AG04449 (cell line): Measurements from ENCODE around the gene KCNJ6.

Source experiments
- CTCF ChIA-PET: fragments of 350-600 bp; formaldehyde crosslinking; extraction: SDS; loops from one replicate; lab custom pipeline; 2021; ENCODE audit warnings: antibody characterized with exemption; lab: Yijun Ruan, JAX
- POLR2A ChIA-PET: fragments of 400-600, 350-600 bp; formaldehyde crosslinking; extraction: SDS; loops from one replicate; lab custom pipeline; 2020; ENCODE audit warnings: antibody characterized with exemption, inconsistent platforms; lab: Yijun Ruan, JAX
- DNase-seq: peaks from one replicate; pipeline ENCODE4 v3.0.0-alpha.2; 2010; ENCODE audit warnings: low read depth, low spot score
- H3K4me3 ChIP-seq: 2 replicates; pipeline ENCODE4 v1.5.1; 2011; ENCODE audit warnings: low read depth, mild to moderate bottlenecking, control low read depth, low read length
- CTCF ChIP-seq: IDR thresholded peaks from one replicate; pipeline ENCODE4 v1.5.1; 2011; ENCODE audit warnings: mild to moderate bottlenecking, moderate library complexity, low read length, control low read depth, inconsistent platforms; ENCODE audit not compliant: insufficient read depth; ENCODE audit errors: missing control alignments

The KCNJ6 gene

GRCh38 chr21:37749132-37749531 lies 167.1 kb downstream of the KCNJ6 start:
- no peak for TF ChIP-seq CTCF
- ChIA-PET CTCF (interaction anchor here (1.1 to 4.0 kb wide), 2 partner anchors 10 kb away, joined by 3 to 13 read pairs; no protein-coding TSS in a partner anchor), POLR2A (no interaction called here)
- no peak for DNase-seq
- no peak overlapping the region for H3K4me3 ChIP-seq

GRCh38 chr21:37748351-37748750 lies 167.9 kb downstream of the KCNJ6 start:
- TF ChIP-seq CTCF = no peak
- no peak overlapping the region for H3K4me3 ChIP-seq
- no peak for DNase-seq
- POLR2A ChIA-PET = no interaction called here
- CTCF ChIA-PET = interaction anchor here (0.9 to 4.0 kb wide), 3 partner anchors 9 to 37 kb away, joined by 3 to 13 read pairs (median 4); no protein-coding TSS in a partner anchor

GRCh38 chr21:37746849-37747248 lies 169.4 kb downstream of the KCNJ6 start:
- DNase-seq = no peak
- TF ChIP-seq CTCF = no peak
- no peak overlapping the region for H3K4me3 ChIP-seq
- ChIA-PET POLR2A (no interaction called here), CTCF (interaction anchor here (0.9 to 4.0 kb wide), 5 partner anchors 9 to 380 kb away, joined by 3 to 13 read pairs (median 4); no protein-coding TSS in a partner anchor)

GRCh38 chr21:37744551-37744950 lies 171.7 kb downstream of the KCNJ6 start:
- POLR2A ChIA-PET = interaction anchor here (0.6 kb wide), 1 partner anchor 125 kb away, joined by 3 read pairs; no protein-coding TSS in a partner anchor
- no peak for TF ChIP-seq CTCF
- no peak for DNase-seq
- H3K4me3 ChIP-seq = no peak overlapping the region
- CTCF ChIA-PET = interaction anchor here (1.2 to 4.1 kb wide), 2 partner anchors 32 to 383 kb away, joined by 5 to 19 read pairs; no protein-coding TSS in a partner anchor

- no peak for TF ChIP-seq CTCF
- ChIA-PET CTCF (interaction anchor here (1.1 to 4.1 kb wide), 2 partner anchors 12 to 30 kb away, joined by 3 to 19 read pairs; no protein-coding TSS in a partner anchor), POLR2A (no interaction called here)
- no peak for DNase-seq
- no peak overlapping the region for H3K4me3 ChIP-seq
Observed at GRCh38 chr21:37742532-37742931, 173.7 kb downstream of the KCNJ6 start.

GRCh38 chr21:37742115-37742514 lies 174.1 kb downstream of the KCNJ6 start:
- DNase-seq = no peak
- TF ChIP-seq CTCF = no peak
- ChIA-PET POLR2A (no interaction called here), CTCF (interaction anchor here (1.1 to 4.1 kb wide), 2 partner anchors 12 to 30 kb away, joined by 3 to 19 read pairs; no protein-coding TSS in a partner anchor)
- no peak overlapping the region for H3K4me3 ChIP-seq
